Endothelial cell of umbilical vein (primary cell): ENCODE measurements around the gene ANKS6. TPM values are rescaled to one million over a fixed set of nuclear protein-coding genes. Genes with fewer than 3 reads are reported as not detected.

Experiments
- BruUV-seq: library from RNA; stranded (reverse); fragments of 400-500 nt; replicated peaks from 2 replicates; lab custom pipeline; 2021; lab: Mats Ljungman, UMichigan
- CTCF ChIA-PET: fragments of 300-600, 350-600 bp; sonication (Branson Sonifier 250); formaldehyde crosslinking; loops from one replicate; lab custom pipeline; 2021; ENCODE audit warnings: antibody characterized with exemption, inconsistent platforms; lab: Charles Lee
- POLR2A ChIA-PET: fragments of 300-600, 350-600 bp; sonication (Branson Sonifier 250); formaldehyde crosslinking; loops from one replicate; lab custom pipeline; 2021; ENCODE audit warnings: antibody characterized with exemption, inconsistent platforms; lab: Charles Lee
- DNase-seq: peaks from one replicate; pipeline ENCODE4 v3.0.0-alpha.2; 2011; ENCODE audit warnings: low read depth, low spot score
- FAIRE-seq: peaks from 2 replicates; lab custom pipeline; 2011; peaks lifted over from hg19 to GRCh38; lab: Jason Lieb, UNC
- H2AFZ ChIP-seq: 2 replicates; pipeline ENCODE4 v1.6.0; 2012; ENCODE audit warnings: low read depth, low read length, control low read depth, inconsistent platforms
- H3K27ac ChIP-seq: 2 replicates; pipeline ENCODE4 v1.5.1; 2011; ENCODE audit warnings: low read depth, mild to moderate bottlenecking, control low read depth, low read length, moderate library complexity; ENCODE audit not compliant: insufficient read depth
- H3K27me3 ChIP-seq, 2 experiments: 2 replicates each; pipeline versions ENCODE4 v1.6.0 to v1.6.1; 2011; ENCODE audit warnings: low read length in 2 of 2, mixed read lengths in 1 of 2; ENCODE audit not compliant: control insufficient read depth in 2 of 2, insufficient read depth in 2 of 2
- H3K36me3 ChIP-seq, 2 experiments: 2 replicates in 1 of 2; 3 replicates in 1 of 2; pipeline ENCODE4 v1.5.1; 2011; ENCODE audit warnings: low read length in 2 of 2, mild to moderate bottlenecking in 1 of 2, moderate library complexity in 1 of 2; ENCODE audit not compliant: control insufficient read depth in 2 of 2, insufficient read depth in 2 of 2; ENCODE audit errors: extremely low read depth in 1 of 2
- H3K4me1 ChIP-seq: 3 replicates; pipeline ENCODE4 v1.5.1; 2011; ENCODE audit warnings: mild to moderate bottlenecking, low read length; ENCODE audit not compliant: control insufficient read depth, insufficient read depth; ENCODE audit errors: extremely low read depth
- H3K4me2 ChIP-seq: 2 replicates; pipeline ENCODE4 v1.6.1; 2011; ENCODE audit warnings: low read length, control low read depth, mixed read lengths; ENCODE audit not compliant: insufficient read depth
- H3K4me3 ChIP-seq, 3 experiments: fragments of 200-600 bp in 1 of 3; sonication (generic), shearing (Covaris generic) in 1 of 3; replicated peaks in 1 of 3; 2 replicates each; pipeline ENCODE4 v1.5.1; 2011 to 2016; ENCODE audit warnings: control low read depth in 3 of 3, low read length in 3 of 3, mild to moderate bottlenecking in 2 of 3, inconsistent platforms in 1 of 3, low read depth in 1 of 3, moderate library complexity in 1 of 3; ENCODE audit not compliant: insufficient read depth in 1 of 3
- H3K79me2 ChIP-seq: 2 replicates; pipeline ENCODE4 v1.6.0; 2012; ENCODE audit warnings: low read length, inconsistent platforms; ENCODE audit not compliant: control insufficient read depth, insufficient read depth
- H3K9ac ChIP-seq: replicated peaks from 2 replicates; pipeline ENCODE3; 2011; ENCODE audit warnings: low read length, control low read depth; ENCODE audit not compliant: insufficient read depth; ENCODE audit errors: extremely low read depth
- H3K9me1 ChIP-seq: replicated peaks from 3 replicates; pipeline ENCODE4 v1.6.0; 2011; ENCODE audit warnings: mild to moderate bottlenecking, low read length; ENCODE audit not compliant: control insufficient read depth, insufficient read depth; ENCODE audit errors: extremely low read depth
- H3K9me3 ChIP-seq: replicated peaks from 2 replicates; pipeline ENCODE4 v1.5.1; 2012; ENCODE audit warnings: low read length, inconsistent platforms; ENCODE audit not compliant: control insufficient read depth, insufficient read depth
- H4K20me1 ChIP-seq: replicated peaks from 2 replicates; pipeline ENCODE3; 2011; ENCODE audit warnings: mild to moderate bottlenecking, low read length; ENCODE audit not compliant: control insufficient read depth, insufficient read depth; ENCODE audit errors: extremely low read depth
- EZH2 ChIP-seq: IDR thresholded peaks from 2 replicates; pipeline ENCODE4 v1.6.1; 2012; ENCODE audit warnings: borderline replicate concordance, low read depth, mild to moderate bottlenecking, moderate library complexity, low read length, inconsistent platforms; ENCODE audit not compliant: severe bottlenecking
- FOS ChIP-seq: IDR thresholded peaks from 2 replicates; pipeline ENCODE4 v1.6.1; 2011; ENCODE audit warnings: mild to moderate bottlenecking, low read length, moderate library complexity, borderline replicate concordance; ENCODE audit not compliant: insufficient read depth
- GATA2 ChIP-seq: IDR thresholded peaks from 2 replicates; pipeline ENCODE4 v1.7.0; 2011; ENCODE audit warnings: low read depth, mild to moderate bottlenecking, moderate library complexity, mixed read lengths, low read length; ENCODE audit not compliant: insufficient read length, insufficient read depth
- JUN ChIP-seq: IDR thresholded peaks from 2 replicates; pipeline ENCODE4 v1.6.1; 2011; ENCODE audit warnings: borderline replicate concordance, low read depth; ENCODE audit not compliant: insufficient read length, insufficient read depth
- MYC ChIP-seq: IDR thresholded peaks from one replicate; pipeline ENCODE4 v1.6.1; 2011; ENCODE audit warnings: mild to moderate bottlenecking, low read depth, low read length
- POLR2A ChIP-seq: IDR thresholded peaks from 2 replicates; pipeline ENCODE4 v1.6.1; 2012; ENCODE audit warnings: low read depth, mild to moderate bottlenecking, control low read depth, low read length
- POLR2AphosphoS5 ChIP-seq: IDR thresholded peaks from 2 replicates; pipeline ENCODE4 v1.6.1; 2012; ENCODE audit warnings: low read depth, mild to moderate bottlenecking, control low read depth, low read length, moderate library complexity; ENCODE audit not compliant: insufficient read depth
- dilution Hi-C: fragments of 300-500 bp; cut with MboI; formaldehyde crosslinking; loops from one replicate; pipeline ENCODE4 v1.15.0; 2019; ENCODE audit warnings: low sequenced_read_pairs; ENCODE audit not compliant: extremely low pct_ligation_motif_present
- intact Hi-C: fragments of 100-400 bp; cut with micrococcal nuclease; formaldehyde crosslinking; loops from one replicate; pipeline ENCODE4 v1.10.0; 2022
- polyA plus RNA-seq, 4 experiments: library from polyadenylated mRNA; depleted of rRNA in 3 of 4; stranded (reverse) in 3 of 4; unstranded in 1 of 4; fragments of >200 nt; gene quantifications; 2 replicates each; pipeline versions ENCODE4 v1.2.1 to v1.2.3, GENCODE V29; 2011 to 2012; ENCODE audit warnings: missing spikeins in 1 of 4
- total RNA-seq: library from RNA; stranded (reverse); gene quantifications from 2 replicates; pipeline ENCODE4 v1.2.3, GENCODE V29; 2021
- TF ChIP-seq, protein P1 (sequence below), 2 donors: IDR thresholded peaks; 1 replicate in 1 of 2; 2 replicates in 1 of 2; pipeline ENCODE4 v1.5.1; 2011; ENCODE audit warnings: low read length in 2 of 2, mild to moderate bottlenecking in 2 of 2, moderate library complexity in 2 of 2, control low read depth in 1 of 2, inconsistent platforms in 1 of 2, low read depth in 1 of 2; ENCODE audit not compliant: insufficient read depth in 1 of 2; ENCODE audit errors: extremely low read depth in 1 of 2
- TF ChIP-seq, protein P2 (sequence below): IDR thresholded peaks from 2 replicates; pipeline ENCODE4 v1.6.1; 2011; ENCODE audit not compliant: insufficient read depth, insufficient read length

Gene ANKS6
- total and polyA plus RNA-seq, 2 donors (not counting 3 experiments of a cell fraction or from before 2014, with no cell fraction given): 15.5 to 18.6 TPM

DNA sequence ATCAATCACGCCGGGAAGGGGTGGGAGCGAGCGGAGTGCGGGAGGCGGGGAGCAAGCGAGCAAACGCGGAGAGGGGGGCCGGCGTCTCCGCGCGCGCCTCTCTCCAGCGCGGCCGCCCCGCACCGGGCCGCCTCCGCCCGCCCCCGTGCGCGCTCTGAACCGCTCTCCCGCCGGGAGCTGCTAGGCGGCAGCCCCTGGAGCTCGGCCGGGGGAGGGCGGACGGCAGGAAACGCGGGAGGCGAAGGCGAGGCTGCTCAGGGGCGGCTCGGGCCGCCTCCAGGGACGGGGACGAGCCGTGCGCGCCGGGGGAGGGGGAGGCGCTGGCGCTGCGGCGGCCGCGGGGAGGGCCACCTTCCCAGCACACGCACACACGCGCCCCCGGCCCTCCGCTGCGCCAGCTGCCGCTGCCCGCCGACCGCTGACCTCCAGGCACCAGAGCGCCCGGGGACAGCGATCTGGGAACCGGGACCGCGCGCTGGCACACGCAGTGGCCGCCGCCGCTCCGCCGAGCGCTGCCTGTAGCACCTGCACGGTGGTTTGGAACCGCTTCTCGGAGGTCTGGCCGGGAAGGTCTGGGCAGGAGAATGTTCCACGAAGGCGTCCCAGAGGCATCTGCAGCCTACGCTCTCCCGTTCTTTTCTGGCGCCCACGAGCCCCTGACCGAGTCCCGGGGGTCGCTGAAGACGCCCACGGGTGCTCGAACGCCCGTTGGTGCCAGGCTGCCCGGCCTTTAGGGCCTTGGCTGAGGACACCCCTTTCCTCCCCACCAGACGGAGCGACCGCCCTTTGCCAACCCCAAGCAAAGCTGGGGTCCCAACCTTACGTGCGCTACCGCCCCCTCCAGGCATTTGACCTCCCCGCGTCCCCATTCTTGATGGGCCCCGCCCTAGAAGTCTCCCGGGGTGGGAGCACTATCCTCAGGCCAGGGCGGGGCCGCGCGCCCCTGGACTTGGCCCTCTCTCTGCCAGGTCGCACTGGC, 87.1 kb downstream of the ANKS6 start, which contains the start of gene GABBR2:
TSS of gene GABBR2 (minus strand) at position 3 of the 979 bp plus-strand sequence. CDS start 198 bp downstream, outside the sequence.
- H2AFZ ChIP-seq: peak within 1 kb of the TSS; percentile 69
- intact Hi-C loops: loop anchor here (5.0 kb wide), 1 partner anchor 97 kb away; no protein-coding TSS in a partner anchor

More for the DNA sequence above, 87.1 kb downstream of the ANKS6 start, which contains the start of gene GABBR2:
- no peak within 1 kb of the TSS for H3K9ac ChIP-seq
- dilution Hi-C loops: no loop called here
- no peaks in the 10 kb centered on the region for H3K9me3 ChIP-seq
- ChIA-PET POLR2A (no interaction called here), CTCF (interaction anchor here (1.0 to 1.5 kb wide), 7 partner anchors 66 to 344 kb away, joined by 3 to 7 read pairs (median 4); no protein-coding TSS in a partner anchor)
- H3K4me3 ChIP-seq: peak within 1 kb of the TSS; percentile 36 to 82 (median 48)
- BruUV-seq: no TSS peak
- peaks cover 9 to 12% of the 10 kb centered on the region in 2 experiments for H3K27me3 ChIP-seq
- peaks cover 12% of the 10 kb centered on the region for H3K4me1 ChIP-seq
- H3K36me3 ChIP-seq: no peaks in the 10 kb centered on the region
- peaks cover 15% of the 10 kb centered on the region for H3K79me2 ChIP-seq
- TF ChIP-seq EZH2 (no peak), MYC (no peak), JUN (no peak), FOS (no peak), POLR2AphosphoS5 (no peak), GATA2 (no peak), POLR2A (no peak)
- TF ChIP-seq, protein P1, sequence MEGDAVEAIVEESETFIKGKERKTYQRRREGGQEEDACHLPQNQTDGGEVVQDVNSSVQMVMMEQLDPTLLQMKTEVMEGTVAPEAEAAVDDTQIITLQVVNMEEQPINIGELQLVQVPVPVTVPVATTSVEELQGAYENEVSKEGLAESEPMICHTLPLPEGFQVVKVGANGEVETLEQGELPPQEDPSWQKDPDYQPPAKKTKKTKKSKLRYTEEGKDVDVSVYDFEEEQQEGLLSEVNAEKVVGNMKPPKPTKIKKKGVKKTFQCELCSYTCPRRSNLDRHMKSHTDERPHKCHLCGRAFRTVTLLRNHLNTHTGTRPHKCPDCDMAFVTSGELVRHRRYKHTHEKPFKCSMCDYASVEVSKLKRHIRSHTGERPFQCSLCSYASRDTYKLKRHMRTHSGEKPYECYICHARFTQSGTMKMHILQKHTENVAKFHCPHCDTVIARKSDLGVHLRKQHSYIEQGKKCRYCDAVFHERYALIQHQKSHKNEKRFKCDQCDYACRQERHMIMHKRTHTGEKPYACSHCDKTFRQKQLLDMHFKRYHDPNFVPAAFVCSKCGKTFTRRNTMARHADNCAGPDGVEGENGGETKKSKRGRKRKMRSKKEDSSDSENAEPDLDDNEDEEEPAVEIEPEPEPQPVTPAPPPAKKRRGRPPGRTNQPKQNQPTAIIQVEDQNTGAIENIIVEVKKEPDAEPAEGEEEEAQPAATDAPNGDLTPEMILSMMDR (IDR thresholded peaks at IDR 0.05; ENCODE audit: extremely low read depth in 1 of 2, insufficient read depth in 1 of 2, low read depth in 1 of 2, low read length in 2 of 2): no peak
- TF ChIP-seq, protein P2, sequence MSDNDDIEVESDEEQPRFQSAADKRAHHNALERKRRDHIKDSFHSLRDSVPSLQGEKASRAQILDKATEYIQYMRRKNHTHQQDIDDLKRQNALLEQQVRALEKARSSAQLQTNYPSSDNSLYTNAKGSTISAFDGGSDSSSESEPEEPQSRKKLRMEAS: no peak
- H3K27ac ChIP-seq: no peak within 1 kb of the TSS
- DNase-seq: peak; percentile 4
- H3K9me1 ChIP-seq: no peaks in the 10 kb centered on the region
- no peak for FAIRE-seq
- H3K4me2 ChIP-seq: peak within 1 kb of the TSS; percentile 42
- no peaks in the 10 kb centered on the region for H4K20me1 ChIP-seq
